NB4 (cell line): ENCODE measurements around the gene UNG.

Experiments used
- DNase-seq: peaks from one replicate; pipeline ENCODE4 v3.0.0; 2010; ENCODE audit warnings: low read depth
- H3K4me3 ChIP-seq: one replicate; pipeline ENCODE4 v1.5.1; 2011; ENCODE audit warnings: mild to moderate bottlenecking, low read depth, low read length, moderate library complexity
- MYC ChIP-seq: IDR thresholded peaks from 2 replicates; pipeline ENCODE4 v1.6.1; 2011; ENCODE audit warnings: low read depth, low read length
- POLR2A ChIP-seq: IDR thresholded peaks from 2 replicates; pipeline ENCODE4 v1.6.1; 2011; ENCODE audit warnings: mild to moderate bottlenecking; ENCODE audit not compliant: insufficient read length; ENCODE audit errors: extremely low read depth
- TF ChIP-seq, protein P1 (sequence below): IDR thresholded peaks from one replicate; pipeline ENCODE4 v1.5.1; 2012; ENCODE audit warnings: low read depth, low read length
- TF ChIP-seq, protein P2 (sequence below): IDR thresholded peaks from 2 replicates; pipeline ENCODE4 v1.6.1; 2011; ENCODE audit warnings: low read depth, low read length

The UNG gene

DNA sequence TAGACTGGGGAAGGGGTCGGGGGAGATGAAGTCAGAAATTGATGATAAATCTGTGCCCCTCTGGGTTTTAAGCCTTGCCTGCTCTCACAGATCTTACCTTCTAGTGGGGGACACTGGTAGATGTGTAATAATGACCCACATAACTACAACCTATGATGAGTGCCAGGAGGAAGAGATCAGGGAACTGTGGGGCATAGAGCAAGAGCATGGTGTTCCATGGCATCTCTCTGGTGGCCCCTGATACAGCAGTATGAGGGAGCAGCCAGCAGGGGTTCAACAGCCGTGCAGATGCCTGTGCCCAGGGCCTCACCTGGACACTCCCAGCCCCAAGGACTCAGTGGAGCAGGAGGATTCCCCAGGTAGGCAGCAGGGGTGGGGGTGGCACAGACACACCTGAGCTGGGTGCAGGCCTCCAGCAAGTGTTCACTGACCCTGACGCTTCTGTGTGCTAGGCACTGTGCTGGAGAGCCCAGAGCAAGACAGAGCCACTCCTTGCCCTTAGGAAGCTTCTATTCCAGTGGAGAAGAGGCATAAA is 24.0 kb downstream of the UNG start:
- TF ChIP-seq, protein P1, sequence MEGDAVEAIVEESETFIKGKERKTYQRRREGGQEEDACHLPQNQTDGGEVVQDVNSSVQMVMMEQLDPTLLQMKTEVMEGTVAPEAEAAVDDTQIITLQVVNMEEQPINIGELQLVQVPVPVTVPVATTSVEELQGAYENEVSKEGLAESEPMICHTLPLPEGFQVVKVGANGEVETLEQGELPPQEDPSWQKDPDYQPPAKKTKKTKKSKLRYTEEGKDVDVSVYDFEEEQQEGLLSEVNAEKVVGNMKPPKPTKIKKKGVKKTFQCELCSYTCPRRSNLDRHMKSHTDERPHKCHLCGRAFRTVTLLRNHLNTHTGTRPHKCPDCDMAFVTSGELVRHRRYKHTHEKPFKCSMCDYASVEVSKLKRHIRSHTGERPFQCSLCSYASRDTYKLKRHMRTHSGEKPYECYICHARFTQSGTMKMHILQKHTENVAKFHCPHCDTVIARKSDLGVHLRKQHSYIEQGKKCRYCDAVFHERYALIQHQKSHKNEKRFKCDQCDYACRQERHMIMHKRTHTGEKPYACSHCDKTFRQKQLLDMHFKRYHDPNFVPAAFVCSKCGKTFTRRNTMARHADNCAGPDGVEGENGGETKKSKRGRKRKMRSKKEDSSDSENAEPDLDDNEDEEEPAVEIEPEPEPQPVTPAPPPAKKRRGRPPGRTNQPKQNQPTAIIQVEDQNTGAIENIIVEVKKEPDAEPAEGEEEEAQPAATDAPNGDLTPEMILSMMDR: no peak
- TF ChIP-seq POLR2A: no peak
- TF ChIP-seq, protein P2, sequence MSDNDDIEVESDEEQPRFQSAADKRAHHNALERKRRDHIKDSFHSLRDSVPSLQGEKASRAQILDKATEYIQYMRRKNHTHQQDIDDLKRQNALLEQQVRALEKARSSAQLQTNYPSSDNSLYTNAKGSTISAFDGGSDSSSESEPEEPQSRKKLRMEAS: no peak
- no peak for TF ChIP-seq MYC
- H3K4me3 ChIP-seq: no peak overlapping the region
- DNase-seq: no peak

DNA sequence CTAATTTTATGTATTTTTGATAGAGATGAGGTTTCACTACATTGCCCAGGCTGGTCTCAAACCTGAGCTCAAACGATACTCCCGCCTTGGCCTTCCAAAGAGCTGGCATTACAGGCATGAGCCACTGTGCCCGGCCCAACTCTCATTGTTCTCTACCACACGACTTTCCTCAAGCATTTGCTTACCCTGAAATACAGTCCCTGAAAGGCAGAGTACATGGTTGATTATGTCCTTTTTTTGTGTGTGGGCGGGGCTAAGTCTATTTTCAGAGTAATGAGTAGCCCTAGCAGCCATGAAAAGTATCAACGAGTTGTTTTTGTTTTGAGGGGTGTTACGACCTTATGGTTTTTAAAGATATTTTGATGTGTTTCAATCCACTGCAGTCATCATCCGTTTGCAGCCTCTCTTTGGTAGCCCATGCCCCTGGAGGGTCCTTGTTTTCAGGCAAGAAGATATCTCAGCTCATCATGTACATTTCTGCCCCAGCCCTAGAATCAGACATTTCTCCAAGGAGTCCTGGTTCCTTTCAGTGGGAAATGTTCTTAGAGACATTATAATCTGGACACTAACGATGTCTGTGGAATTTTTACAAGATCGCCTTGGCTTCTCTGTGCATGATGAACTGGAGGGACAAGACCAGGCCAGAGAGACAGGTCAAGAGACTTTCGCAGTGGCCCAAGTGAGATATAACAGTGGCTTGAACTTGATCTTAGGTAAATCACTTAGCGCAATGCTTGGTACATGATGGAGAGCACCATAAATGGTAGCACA is 27.7 kb downstream of the UNG start:
- no peak for DNase-seq

DNA sequence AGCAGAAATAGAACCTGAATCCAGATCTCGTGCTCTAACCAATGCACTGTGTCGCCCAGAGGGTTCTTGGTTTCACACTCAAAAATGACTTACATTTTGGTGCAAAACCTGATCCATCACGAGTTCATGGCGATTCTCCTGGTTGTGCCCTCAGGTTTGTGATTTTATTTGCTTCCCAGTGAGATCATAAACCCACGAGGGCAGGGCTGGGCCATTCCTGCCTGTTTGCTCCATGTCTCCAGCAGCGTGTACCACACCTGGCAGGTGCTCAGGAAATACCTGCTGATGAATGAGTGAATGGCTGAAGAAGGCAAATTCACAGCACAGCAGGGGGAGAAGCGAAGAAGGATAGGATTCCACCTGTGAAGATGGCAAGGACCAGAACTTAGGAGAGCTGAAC is 28.4 kb downstream of the UNG start:
- TF ChIP-seq MYC: no peak
- TF ChIP-seq, protein P2: no peak
- TF ChIP-seq, protein P1: no peak
- TF ChIP-seq POLR2A: no peak
- DNase-seq: no peak

More for the DNA sequence above, 27.7 kb downstream of the UNG start:
- H3K4me3 ChIP-seq: no peak overlapping the region
- TF ChIP-seq, protein P2: no peak
- TF ChIP-seq MYC (no peak), POLR2A (no peak)
- TF ChIP-seq, protein P1: no peak

DNA sequence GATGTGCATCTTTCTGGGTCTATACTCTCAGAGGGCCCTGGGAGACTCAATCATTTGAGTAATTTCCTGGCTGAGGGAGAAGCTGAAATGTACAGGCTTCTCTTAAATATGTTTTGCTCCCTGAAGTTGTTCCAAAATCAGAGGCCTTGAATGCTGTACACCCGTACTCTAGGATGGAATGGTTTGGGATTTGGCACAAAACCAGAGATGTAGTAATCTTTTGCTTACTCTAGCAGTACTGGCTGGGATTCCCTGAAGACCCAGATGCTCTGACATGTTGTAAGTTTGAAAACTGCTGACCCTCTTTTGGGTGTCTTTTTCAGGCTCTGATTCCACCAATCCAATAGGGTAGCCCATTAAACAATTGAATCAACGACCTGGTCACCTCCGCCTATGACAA is 29.4 kb downstream of the UNG start:
- no peak for DNase-seq
- TF ChIP-seq POLR2A (no peak), MYC (no peak)
- TF ChIP-seq, protein P1: no peak
- TF ChIP-seq, protein P2: no peak
- no peak overlapping the region for H3K4me3 ChIP-seq

More for the DNA sequence above, 28.4 kb downstream of the UNG start:
- no peak overlapping the region for H3K4me3 ChIP-seq

DNA sequence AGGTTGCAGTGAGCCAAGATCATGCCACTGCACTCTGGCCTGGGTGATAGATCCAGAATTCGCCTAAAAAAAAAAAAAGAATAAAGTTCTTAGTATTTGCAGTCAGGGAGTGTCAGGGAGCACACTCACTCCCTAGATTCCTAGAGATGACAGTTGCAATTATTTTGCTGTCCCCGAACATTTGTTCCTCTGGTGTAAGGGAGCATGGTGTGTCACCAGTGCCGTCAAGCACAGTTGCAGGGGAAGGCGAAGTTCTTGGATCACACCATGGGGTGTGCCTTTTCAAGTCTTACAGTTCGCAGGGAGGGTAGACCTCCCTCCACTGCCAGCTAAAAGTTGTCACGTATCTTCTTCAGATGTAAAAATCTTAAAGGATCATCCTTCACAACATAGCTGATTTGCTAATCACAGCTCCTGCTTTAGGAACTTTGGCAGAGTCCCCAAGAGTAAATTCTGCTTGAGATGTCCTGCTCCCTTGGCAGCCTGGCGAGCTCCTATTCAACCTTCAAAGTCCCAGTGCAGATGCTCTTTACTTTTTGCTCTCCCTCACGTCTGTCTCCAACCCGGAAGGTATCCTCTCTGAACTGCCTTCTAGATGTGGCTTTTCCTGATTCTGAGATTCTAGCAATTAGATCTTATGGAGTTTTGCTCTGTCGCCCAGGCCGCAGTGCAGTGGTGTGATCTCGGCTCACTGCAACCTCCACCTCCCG is 30.3 kb downstream of the UNG start:
- H3K4me3 ChIP-seq: no peak overlapping the region
- no peak for DNase-seq
- TF ChIP-seq, protein P2: no peak
- TF ChIP-seq MYC (no peak), POLR2A (no peak)
- TF ChIP-seq, protein P1: no peak
